ENCODE measurements around the gene RIMBP2.

The RIMBP2 gene

GRCh38 chr12:130412384-130412783 lies 303.7 kb downstream of the RIMBP2 start:
- no peaks in the 10 kb centered on the region for H3K27me3 ChIP-seq (ENCODE audit: control insufficient read depth, insufficient read depth, low read length)

GRCh38 chr12:130405332-130405731 lies 310.8 kb downstream of the RIMBP2 start:
- no peak overlapping the region for H3K27ac ChIP-seq (ENCODE audit: low read length)
- H3K9ac ChIP-seq (ENCODE audit: low read length): no peak overlapping the region
- no peaks in the 10 kb centered on the region for H3K27me3 ChIP-seq (ENCODE audit: control insufficient read depth, insufficient read depth, low read length)
- H3K4me3 ChIP-seq (ENCODE audit: low read length): no peak overlapping the region
- no peaks in the 10 kb centered on the region for H3K9me3 ChIP-seq (ENCODE audit: control insufficient read depth, low read depth, low read length)
- H3K4me1 ChIP-seq (ENCODE audit: control insufficient read depth, low read depth, low read length): peaks cover 4% of the 10 kb centered on the region
- H3K36me3 ChIP-seq (ENCODE audit: control insufficient read depth, low read depth, low read length): no peaks in the 10 kb centered on the region

More at GRCh38 chr12:130412384-130412783, 303.7 kb downstream of the RIMBP2 start:
- no peak overlapping the region for H3K4me3 ChIP-seq (ENCODE audit: low read length)
- H3K36me3 ChIP-seq (ENCODE audit: control insufficient read depth, low read depth, low read length): no peaks in the 10 kb centered on the region
- no peak overlapping the region for H3K27ac ChIP-seq (ENCODE audit: low read length)
- H3K9ac ChIP-seq (ENCODE audit: low read length): no peak overlapping the region
- H3K4me1 ChIP-seq (ENCODE audit: control insufficient read depth, low read depth, low read length): no peaks in the 10 kb centered on the region
- no peaks in the 10 kb centered on the region for H3K9me3 ChIP-seq (ENCODE audit: control insufficient read depth, low read depth, low read length)

- Histone ChIP-seq H3K27ac (ENCODE audit: low read length) (no peak overlapping the region), H3K4me3 (ENCODE audit: low read length) (no peak overlapping the region), H3K4me1 (ENCODE audit: control insufficient read depth, low read depth, low read length) (peaks cover 4% of the 10 kb centered on the region), H3K27me3 (ENCODE audit: control insufficient read depth, insufficient read depth, low read length) (no peaks in the 10 kb centered on the region), H3K9me3 (ENCODE audit: control insufficient read depth, low read depth, low read length) (no peaks in the 10 kb centered on the region), H3K9ac (ENCODE audit: low read length) (no peak overlapping the region), H3K36me3 (ENCODE audit: control insufficient read depth, low read depth, low read length) (no peaks in the 10 kb centered on the region)
Measured at GRCh38 chr12:130401703-130402102, 314.4 kb downstream of the RIMBP2 start.

- Histone ChIP-seq H3K27ac (ENCODE audit: low read length) (no peak overlapping the region), H3K36me3 (ENCODE audit: control insufficient read depth, low read depth, low read length) (no peaks in the 10 kb centered on the region), H3K9me3 (ENCODE audit: control insufficient read depth, low read depth, low read length) (no peaks in the 10 kb centered on the region), H3K9ac (ENCODE audit: low read length) (no peak overlapping the region), H3K27me3 (ENCODE audit: control insufficient read depth, insufficient read depth, low read length) (no peaks in the 10 kb centered on the region), H3K4me3 (ENCODE audit: low read length) (no peak overlapping the region), H3K4me1 (ENCODE audit: control insufficient read depth, low read depth, low read length) (no peaks in the 10 kb centered on the region)
Measured at GRCh38 chr12:130398100-130398848, 317.8 kb downstream of the RIMBP2 start.

GRCh38 chr12:130396667-130397066 lies 319.4 kb downstream of the RIMBP2 start:
- Histone ChIP-seq H3K36me3 (ENCODE audit: control insufficient read depth, low read depth, low read length) (no peaks in the 10 kb centered on the region), H3K4me1 (ENCODE audit: control insufficient read depth, low read depth, low read length) (no peaks in the 10 kb centered on the region), H3K27ac (ENCODE audit: low read length) (no peak overlapping the region), H3K9me3 (ENCODE audit: control insufficient read depth, low read depth, low read length) (no peaks in the 10 kb centered on the region), H3K4me3 (ENCODE audit: low read length) (no peak overlapping the region), H3K9ac (ENCODE audit: low read length) (no peak overlapping the region), H3K27me3 (ENCODE audit: control insufficient read depth, insufficient read depth, low read length) (no peaks in the 10 kb centered on the region)

GRCh38 chr12:130394906-130395305 lies 321.2 kb downstream of the RIMBP2 start:
- Histone ChIP-seq H3K9me3 (ENCODE audit: control insufficient read depth, low read depth, low read length) (no peaks in the 10 kb centered on the region), H3K4me1 (ENCODE audit: control insufficient read depth, low read depth, low read length) (no peaks in the 10 kb centered on the region), H3K4me3 (ENCODE audit: low read length) (no peak overlapping the region), H3K27ac (ENCODE audit: low read length) (no peak overlapping the region), H3K9ac (ENCODE audit: low read length) (no peak overlapping the region), H3K36me3 (ENCODE audit: control insufficient read depth, low read depth, low read length) (no peaks in the 10 kb centered on the region), H3K27me3 (ENCODE audit: control insufficient read depth, insufficient read depth, low read length) (no peaks in the 10 kb centered on the region)

- Histone ChIP-seq H3K27me3 (ENCODE audit: control insufficient read depth, insufficient read depth, low read length) (no peaks in the 10 kb centered on the region), H3K36me3 (ENCODE audit: control insufficient read depth, low read depth, low read length) (no peaks in the 10 kb centered on the region), H3K4me3 (ENCODE audit: low read length) (no peak overlapping the region), H3K27ac (ENCODE audit: low read length) (no peak overlapping the region), H3K9ac (ENCODE audit: low read length) (no peak overlapping the region), H3K9me3 (ENCODE audit: control insufficient read depth, low read depth, low read length) (no peaks in the 10 kb centered on the region), H3K4me1 (ENCODE audit: control insufficient read depth, low read depth, low read length) (no peaks in the 10 kb centered on the region)
Measured at GRCh38 chr12:130391186-130391585, 324.9 kb downstream of the RIMBP2 start.

GRCh38 chr12:130385193-130385592 lies 330.9 kb downstream of the RIMBP2 start:
- Histone ChIP-seq H3K9ac (ENCODE audit: low read length) (no peak overlapping the region), H3K9me3 (ENCODE audit: control insufficient read depth, low read depth, low read length) (no peaks in the 10 kb centered on the region)

GRCh38 chr12:130384234-130384633 lies 331.9 kb downstream of the RIMBP2 start:
- Histone ChIP-seq H3K9me3 (ENCODE audit: control insufficient read depth, low read depth, low read length) (no peaks in the 10 kb centered on the region), H3K27ac (ENCODE audit: low read length) (no peak overlapping the region), H3K4me3 (ENCODE audit: low read length) (no peak overlapping the region), H3K4me1 (ENCODE audit: control insufficient read depth, low read depth, low read length) (no peaks in the 10 kb centered on the region), H3K27me3 (ENCODE audit: control insufficient read depth, insufficient read depth, low read length) (no peaks in the 10 kb centered on the region), H3K36me3 (ENCODE audit: control insufficient read depth, low read depth, low read length) (no peaks in the 10 kb centered on the region), H3K9ac (ENCODE audit: low read length) (no peak overlapping the region)

More at GRCh38 chr12:130385193-130385592, 330.9 kb downstream of the RIMBP2 start:
- Histone ChIP-seq H3K27ac (ENCODE audit: low read length) (no peak overlapping the region), H3K27me3 (ENCODE audit: control insufficient read depth, insufficient read depth, low read length) (no peaks in the 10 kb centered on the region), H3K4me3 (ENCODE audit: low read length) (no peak overlapping the region), H3K36me3 (ENCODE audit: control insufficient read depth, low read depth, low read length) (no peaks in the 10 kb centered on the region), H3K4me1 (ENCODE audit: control insufficient read depth, low read depth, low read length) (no peaks in the 10 kb centered on the region)

GRCh38 chr12:130382818-130383217 lies 333.3 kb downstream of the RIMBP2 start:
- Histone ChIP-seq H3K9ac (ENCODE audit: low read length) (no peak overlapping the region), H3K4me1 (ENCODE audit: control insufficient read depth, low read depth, low read length) (no peaks in the 10 kb centered on the region), H3K27ac (ENCODE audit: low read length) (no peak overlapping the region), H3K9me3 (ENCODE audit: control insufficient read depth, low read depth, low read length) (no peaks in the 10 kb centered on the region), H3K27me3 (ENCODE audit: control insufficient read depth, insufficient read depth, low read length) (no peaks in the 10 kb centered on the region), H3K36me3 (ENCODE audit: control insufficient read depth, low read depth, low read length) (no peaks in the 10 kb centered on the region), H3K4me3 (ENCODE audit: low read length) (no peak overlapping the region)

- Histone ChIP-seq H3K36me3 (ENCODE audit: control insufficient read depth, low read depth, low read length) (no peaks in the 10 kb centered on the region), H3K9ac (ENCODE audit: low read length) (no peak overlapping the region), H3K9me3 (ENCODE audit: control insufficient read depth, low read depth, low read length) (no peaks in the 10 kb centered on the region), H3K4me1 (ENCODE audit: control insufficient read depth, low read depth, low read length) (peaks cover 7% of the 10 kb centered on the region), H3K4me3 (ENCODE audit: low read length) (no peak overlapping the region), H3K27ac (ENCODE audit: low read length) (no peak overlapping the region), H3K27me3 (ENCODE audit: control insufficient read depth, insufficient read depth, low read length) (no peaks in the 10 kb centered on the region)
Measured at GRCh38 chr12:130375296-130376287, 340.5 kb downstream of the RIMBP2 start.
